Neural cell (in vitro differentiated cells): ENCODE results near the gene SFT2D1. TPM values are rescaled to one million over a fixed set of nuclear protein-coding genes. Genes with fewer than 3 reads are reported as not detected.

Experiments used
- H2AFZ ChIP-seq: fragments of 200-600, 300-800 bp; sonication (generic), shearing (Covaris generic); 2 replicates; pipeline ENCODE4 v1.6.0; 2014; ENCODE audit warnings: low read depth, mild to moderate bottlenecking, antibody characterized with exemption, low read length, moderate library complexity
- H3F3A ChIP-seq: fragments of 200-600 bp; shearing (Covaris generic); 2 replicates; pipeline ENCODE4 v1.6.1; 2016; ENCODE audit warnings: mild to moderate bottlenecking, moderate library complexity, mixed read lengths, antibody characterized with exemption, low read length; ENCODE audit not compliant: insufficient read depth, poor library complexity, severe bottlenecking
- H3K27ac ChIP-seq: fragments of 200-600, 300-800 bp; sonication (generic), shearing (Covaris generic); 2 replicates; pipeline ENCODE4 v1.5.1; 2014; ENCODE audit warnings: mild to moderate bottlenecking, low read length, moderate library complexity
- H3K27me3 ChIP-seq: fragments of 300-800, 200-600 bp; sonication (generic), shearing (Covaris generic); 2 replicates; pipeline ENCODE4 v1.6.0; 2014; ENCODE audit warnings: mild to moderate bottlenecking, low read depth, low read length, moderate library complexity; ENCODE audit not compliant: insufficient read depth
- H3K36me3 ChIP-seq: fragments of 300-800, 200-600 bp; sonication (generic), shearing (Covaris generic); 2 replicates; pipeline ENCODE4 v1.5.1; 2014; ENCODE audit warnings: mild to moderate bottlenecking, antibody characterized with exemption, low read length, moderate library complexity; ENCODE audit not compliant: insufficient read depth
- H3K4me2 ChIP-seq: fragments of 300-800, 200-600 bp; sonication (generic), shearing (Covaris generic); 2 replicates; pipeline ENCODE4 v1.6.0; 2014; ENCODE audit warnings: mild to moderate bottlenecking, low read length
- H3K4me3 ChIP-seq: fragments of 300-800, 200-600 bp; sonication (generic), shearing (Covaris generic); 2 replicates; pipeline ENCODE4 v1.5.1; 2014; ENCODE audit warnings: mild to moderate bottlenecking, low read length, moderate library complexity
- H3K79me2 ChIP-seq: fragments of 200-600 bp; shearing (Covaris generic); replicated peaks from 2 replicates; pipeline ENCODE4 v1.6.0; 2014; ENCODE audit warnings: mild to moderate bottlenecking, low read length, moderate library complexity; ENCODE audit not compliant: insufficient read depth
- H3K9ac ChIP-seq: fragments of 300-800, 200-600 bp; sonication (generic), shearing (Covaris generic); 2 replicates; pipeline ENCODE4 v1.6.1; 2016; ENCODE audit warnings: mild to moderate bottlenecking, low read length, mixed read lengths
- H3K9me2 ChIP-seq: fragments of 200-600 bp; shearing (Covaris generic); 2 replicates; pipeline ENCODE4 v1.6.1; 2016; ENCODE audit warnings: mild to moderate bottlenecking, low read length, mixed read lengths; ENCODE audit not compliant: insufficient read depth
- H3K9me3 ChIP-seq: fragments of 200-600, 300-800 bp; sonication (generic), shearing (Covaris generic); 2 replicates; pipeline ENCODE4 v1.6.1; 2016; ENCODE audit warnings: mild to moderate bottlenecking, mixed run types, low read length, moderate library complexity, mixed read lengths
- H4K20me1 ChIP-seq: fragments of 200-600 bp; shearing (Covaris generic); 2 replicates; pipeline ENCODE4 v1.6.1; 2016; ENCODE audit warnings: mild to moderate bottlenecking, mixed run types; ENCODE audit not compliant: insufficient read depth
- CTCF ChIP-seq: fragments of 450-650 bp; IDR thresholded peaks from 2 replicates; pipeline ENCODE4 v1.5.1; 2014; ENCODE audit warnings: antibody characterized with exemption, mild to moderate bottlenecking, moderate library complexity; ENCODE audit not compliant: poor library complexity, severe bottlenecking
- EP300 ChIP-seq: fragments of 450-650 bp; conservative IDR thresholded peaks from 2 replicates; pipeline ENCODE4 v1.6.1; 2014; ENCODE audit warnings: antibody characterized with exemption, mild to moderate bottlenecking, moderate library complexity; ENCODE audit not compliant: poor library complexity, severe bottlenecking
- EZH2 ChIP-seq: fragments of 200-600, 300-800 bp; shearing (Covaris generic), sonication (generic); IDR thresholded peaks from 2 replicates; pipeline ENCODE4 v1.6.1; 2014; ENCODE audit warnings: antibody characterized with exemption, low read length, borderline replicate concordance, mild to moderate bottlenecking; ENCODE audit not compliant: insufficient read depth, poor library complexity, severe bottlenecking
- MXI1 ChIP-seq: fragments of 450-650 bp; conservative IDR thresholded peaks from 2 replicates; pipeline ENCODE4 v1.6.1; 2014; ENCODE audit warnings: antibody characterized with exemption, mild to moderate bottlenecking; ENCODE audit not compliant: poor library complexity, severe bottlenecking
- POLR2AphosphoS5 ChIP-seq: IDR thresholded peaks from 2 replicates; pipeline ENCODE4 v1.6.1; 2012
- RAD21 ChIP-seq: fragments of 450-650 bp; conservative IDR thresholded peaks from 2 replicates; pipeline ENCODE4 v1.6.1; 2014; ENCODE audit warnings: antibody characterized with exemption, mild to moderate bottlenecking, moderate library complexity
- REST ChIP-seq: IDR thresholded peaks from 2 replicates; pipeline ENCODE4 v1.6.1; 2012; ENCODE audit warnings: borderline replicate concordance
- SMC3 ChIP-seq: fragments of 450-650 bp; conservative IDR thresholded peaks from 2 replicates; pipeline ENCODE4 v1.6.1; 2014; ENCODE audit warnings: antibody characterized with exemption, mild to moderate bottlenecking, moderate library complexity; ENCODE audit not compliant: poor library complexity
- TAF1 ChIP-seq: IDR thresholded peaks from 2 replicates; pipeline ENCODE4 v1.6.1; 2012; ENCODE audit warnings: low read depth
- polyA plus RNA-seq: library from polyadenylated mRNA; depleted of rRNA; stranded (reverse); fragments of >200 nt; gene quantifications from 2 replicates; pipeline ENCODE4 v1.2.3, GENCODE V29; 2014

Gene SFT2D1
- polyA plus RNA-seq, 1 donor from 2014 or later: 81.7 TPM

- TF ChIP-seq TAF1 (no peak), EP300 (no peak), CTCF (no peak), POLR2AphosphoS5 (no peak), EZH2 (no peak), SMC3 (no peak), MXI1 (no peak), RAD21 (no peak), REST (no peak)
- no peak within 1 kb of the TSS for H2AFZ ChIP-seq
These were observed 34.1 kb downstream of the SFT2D1 start, which contains the start of gene PRR18 for GRCh38 chr6:166308033-166308768. Gene PRR18 (minus strand): TSS chr6:166308392. CDS start chr6:166308142, 250 bp downstream.

GRCh38 chr6:166307082-166308032 is 35.0 kb downstream of the SFT2D1 start:
- H4K20me1 ChIP-seq: no peaks in the 10 kb centered on the region
- peak overlapping the region; percentile 64 for H3K4me3 ChIP-seq
- no peaks in the 10 kb centered on the region for H3K79me2 ChIP-seq
- no peak overlapping the region for H2AFZ ChIP-seq
- no peaks in the 10 kb centered on the region for H3K9me3 ChIP-seq
- peaks cover 51% of the 10 kb centered on the region for H3K27me3 ChIP-seq
- no peak for TF ChIP-seq REST
- no peak for TF ChIP-seq MXI1
- peak; percentile 60 for TF ChIP-seq EZH2
- no peak for TF ChIP-seq TAF1
- TF ChIP-seq CTCF: no peak
- peak; percentile 8 for TF ChIP-seq POLR2AphosphoS5
- no peak for TF ChIP-seq SMC3
- TF ChIP-seq EP300: no peak
- no peak for TF ChIP-seq RAD21
- H3K9ac ChIP-seq: no peak overlapping the region
- no peak overlapping the region for H3K4me2 ChIP-seq
- H3K9me2 ChIP-seq: no peaks in the 10 kb centered on the region
- no peaks in the 10 kb centered on the region for H3K36me3 ChIP-seq
- H3F3A ChIP-seq: no peaks in the 10 kb centered on the region
- no peak overlapping the region for H3K27ac ChIP-seq

More at GRCh38 chr6:166308033-166308768, 34.1 kb downstream of the SFT2D1 start, which contains the start of gene PRR18:
- Histone ChIP-seq H3K9me3 (no peaks in the 10 kb centered on the region), H3K79me2 (no peaks in the 10 kb centered on the region), H4K20me1 (no peaks in the 10 kb centered on the region), H3K9ac (no peak within 1 kb of the TSS), H3K9me2 (no peaks in the 10 kb centered on the region), H3K4me2 (no peak within 1 kb of the TSS), H3K27me3 (peaks cover 51% of the 10 kb centered on the region), H3K27ac (no peak within 1 kb of the TSS), H3K4me3 (peak within 1 kb of the TSS; percentile 64), H3F3A (no peaks in the 10 kb centered on the region), H3K36me3 (no peaks in the 10 kb centered on the region)
